Ovary (tissue), 9 donors: ENCODE results near the gene LYAR. TPM values are rescaled to one million over a fixed set of nuclear protein-coding genes. Genes with fewer than 3 reads are reported as not detected.
"Not testable (repeated sequence)": the region's sequence is repeated elsewhere in the genome, so short reads cannot be mapped to it uniquely, and the experiment has no call there.

Experiments used
- DNase-seq, 5 donors: peaks; one replicate each; pipeline ENCODE4 v3.0.0-alpha.2; 2019 to 2020
- H3K27ac ChIP-seq, 2 donors: fragments of 200-600 bp; one replicate each; pipeline versions ENCODE4 v1.5.1 to v1.8.0; 2019 to 2022
- H3K27me3 ChIP-seq: fragments of 200-600 bp; one replicate; pipeline ENCODE4 v1.8.0; 2022
- H3K36me3 ChIP-seq: fragments of 200-600 bp; sonication (generic); one replicate; pipeline ENCODE4 v1.5.1; 2019
- H3K4me1 ChIP-seq: one replicate; pipeline ENCODE4 v1.8.1; 2013; ENCODE audit warnings: mild to moderate bottlenecking, moderate library complexity; ENCODE audit not compliant: insufficient read depth
- H3K4me3 ChIP-seq: fragments of 200-600 bp; sonication (generic); one replicate; pipeline ENCODE4 v1.5.1; 2017
- H3K9me3 ChIP-seq, 2 donors: fragments of 200-600 bp in 1 of 2; sonication (generic) in 1 of 2; one replicate each; pipeline versions ENCODE4 v1.5.1 to v1.8.1; 2013 to 2019; ENCODE audit warnings: mild to moderate bottlenecking in 1 of 2, moderate library complexity in 1 of 2
- EP300 ChIP-seq: sonication (generic); formaldehyde crosslinking; IDR thresholded peaks from one replicate; pipeline ENCODE4 v1.6.1; 2017; ENCODE audit warnings: antibody characterized with exemption
- POLR2A ChIP-seq: fragments of 450-650 bp; IDR thresholded peaks from one replicate; pipeline ENCODE4 v1.6.1; 2017; ENCODE audit warnings: antibody characterized with exemption, mild to moderate bottlenecking, moderate library complexity
- WGBS, 3 donors: extraction: QIAGEN DNeasy Blood & Tissue Kit in 1 of 3; methylation state at CpG; one replicate each; pipeline versions ENCODE4 v1.1.5 to v1.1.7; 2013 to 2017; 5-methylcytosine and 5-hydroxymethylcytosine counted together
- intact Hi-C, 4 donors: fragments of 100-400 bp; cut with DNase I; formaldehyde crosslinking; loops; one replicate each; pipeline versions ENCODE4 v1.11.0 to v1.15.1; 2022 to 2023
- polyA plus RNA-seq, 2 donors: library from polyadenylated mRNA; stranded (reverse); fragments of 200-250 nt in 1 of 2; fragments of 350-450 nt in 1 of 2; fragmentation: Illumina TruSeq in 1 of 2; extraction: RNeasy Lipid Tissue Mini Kit (QIAGEN cat#74804) in 1 of 2; gene quantifications; one replicate each; pipeline ENCODE4 v1.2.3, GENCODE V29; 2013 to 2014
- total RNA-seq, 7 donors: library from RNA; depleted of rRNA in 2 of 7; stranded (reverse); fragments of >200 nt in 2 of 7; fragmentation: NEBNext Ultra II Directional in 3 of 7; extraction: Animal tissue kit (Norgen Biotek cat#: 25700) in 3 of 7; gene quantifications; one replicate each; pipeline versions ENCODE4 v1.1.0 to v1.2.4, GENCODE V29; 2016 to 2023
- TF ChIP-seq, protein P1 (sequence below), 3 donors: fragments of 450-650 bp in 2 of 3; fragments of 200-600 bp in 1 of 3; IDR thresholded peaks; one replicate each; pipeline versions ENCODE4 v1.5.1 to v1.8.0; 2016 to 2022; ENCODE audit warnings: antibody characterized with exemption in 3 of 3, mild to moderate bottlenecking in 1 of 3
- donor health status: DM: no; HTN: no; CAD: no; lungs with moderate emphysema.
- donor health status: DM: no; HTN: no; CAD: no.
- donor health status: Bipolar disorder and iron deficiency.
- donor health status: DM: yes; HTN: yes; CAD: no.
- donor health status: DM: no; HTN: no; CAD: no.
- donor health status: DM: yes; HTN: yes; CAD: no.

Gene LYAR
- total and polyA plus RNA-seq, 9 donors = 9.9 to 21.8 (median 13.1) TPM

DNA sequence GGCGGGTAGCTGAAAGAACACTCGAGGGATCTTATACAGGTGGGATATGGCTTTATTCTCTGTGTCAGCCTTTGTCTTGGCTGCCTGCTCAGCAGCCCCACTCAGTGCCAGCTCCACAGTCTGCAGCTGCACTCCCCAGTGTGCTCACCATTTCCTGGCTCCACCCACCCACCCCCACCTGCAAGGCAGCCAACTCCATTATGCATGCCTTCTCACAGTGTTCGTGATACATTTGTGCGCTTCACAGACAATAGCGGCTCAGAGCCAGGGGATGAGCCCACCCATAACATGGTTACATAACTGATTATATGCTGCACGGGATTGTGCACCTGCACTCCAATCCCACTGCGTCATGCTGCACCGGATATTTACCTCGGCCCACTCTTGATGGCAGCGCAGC, 33.2 kb downstream of the LYAR start:
- DNase-seq = peak in 1 of 5 donors; percentile 25
- no peaks in the 10 kb centered on the region for H3K36me3 ChIP-seq
- no peak overlapping the region for H3K27ac ChIP-seq
- intact Hi-C loops = loop anchor here in 3 of 4 donors (5.0 to 10.0 kb wide), 5 partner anchors 68 to 738 kb away; no protein-coding TSS in a partner anchor
- TF ChIP-seq, protein P1, sequence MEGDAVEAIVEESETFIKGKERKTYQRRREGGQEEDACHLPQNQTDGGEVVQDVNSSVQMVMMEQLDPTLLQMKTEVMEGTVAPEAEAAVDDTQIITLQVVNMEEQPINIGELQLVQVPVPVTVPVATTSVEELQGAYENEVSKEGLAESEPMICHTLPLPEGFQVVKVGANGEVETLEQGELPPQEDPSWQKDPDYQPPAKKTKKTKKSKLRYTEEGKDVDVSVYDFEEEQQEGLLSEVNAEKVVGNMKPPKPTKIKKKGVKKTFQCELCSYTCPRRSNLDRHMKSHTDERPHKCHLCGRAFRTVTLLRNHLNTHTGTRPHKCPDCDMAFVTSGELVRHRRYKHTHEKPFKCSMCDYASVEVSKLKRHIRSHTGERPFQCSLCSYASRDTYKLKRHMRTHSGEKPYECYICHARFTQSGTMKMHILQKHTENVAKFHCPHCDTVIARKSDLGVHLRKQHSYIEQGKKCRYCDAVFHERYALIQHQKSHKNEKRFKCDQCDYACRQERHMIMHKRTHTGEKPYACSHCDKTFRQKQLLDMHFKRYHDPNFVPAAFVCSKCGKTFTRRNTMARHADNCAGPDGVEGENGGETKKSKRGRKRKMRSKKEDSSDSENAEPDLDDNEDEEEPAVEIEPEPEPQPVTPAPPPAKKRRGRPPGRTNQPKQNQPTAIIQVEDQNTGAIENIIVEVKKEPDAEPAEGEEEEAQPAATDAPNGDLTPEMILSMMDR (IDR thresholded peaks at IDR 0.05) = no peak
- TF ChIP-seq EP300 (no peak), POLR2A (no peak)
- H3K27me3 ChIP-seq = no peaks in the 10 kb centered on the region
- no peak overlapping the region for H3K4me3 ChIP-seq
- no peaks in the 10 kb centered on the region for H3K9me3 ChIP-seq
- 70 to 73% (median 72%) methylated on average over 10 of the region's 10 CpGs for WGBS, 3 donors
- no peaks in the 10 kb centered on the region for H3K4me1 ChIP-seq

DNA sequence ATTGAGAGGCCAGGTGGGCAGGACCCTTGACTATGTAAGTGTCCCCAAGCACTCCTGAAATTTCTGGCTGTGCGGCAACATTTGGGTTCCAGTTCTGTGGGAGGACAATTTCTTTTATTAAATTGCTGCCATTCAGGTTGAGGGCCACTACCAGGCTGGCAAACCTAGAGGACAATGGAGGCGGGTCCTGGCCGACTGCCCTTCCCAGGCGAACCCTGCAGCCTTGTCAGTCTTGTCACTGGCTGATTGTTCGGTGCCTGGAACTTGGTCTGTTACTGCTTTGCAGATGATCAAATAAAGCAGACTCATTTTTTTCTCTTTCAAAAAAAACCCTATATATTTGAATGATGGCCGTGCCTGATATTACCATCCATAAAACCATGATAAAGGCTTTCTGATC, 35.3 kb downstream of the LYAR start:
- WGBS, 3 donors = 74 to 81% (median 74%) methylated on average over 6 of the region's 6 CpGs
- no peaks in the 10 kb centered on the region for H3K4me1 ChIP-seq
- intact Hi-C loops = loop anchor here in 3 of 4 donors (5.0 to 10.0 kb wide), 5 partner anchors 70 to 740 kb away; no protein-coding TSS in a partner anchor
- no peak overlapping the region for H3K27ac ChIP-seq
- TF ChIP-seq POLR2A (no peak), EP300 (no peak)
- TF ChIP-seq, protein P1 (IDR thresholded peaks at IDR 0.05) = no peak
- DNase-seq = no peak
- H3K9me3 ChIP-seq = no peaks in the 10 kb centered on the region
- no peak overlapping the region for H3K4me3 ChIP-seq
- no peaks in the 10 kb centered on the region for H3K27me3 ChIP-seq
- no peaks in the 10 kb centered on the region for H3K36me3 ChIP-seq

DNA sequence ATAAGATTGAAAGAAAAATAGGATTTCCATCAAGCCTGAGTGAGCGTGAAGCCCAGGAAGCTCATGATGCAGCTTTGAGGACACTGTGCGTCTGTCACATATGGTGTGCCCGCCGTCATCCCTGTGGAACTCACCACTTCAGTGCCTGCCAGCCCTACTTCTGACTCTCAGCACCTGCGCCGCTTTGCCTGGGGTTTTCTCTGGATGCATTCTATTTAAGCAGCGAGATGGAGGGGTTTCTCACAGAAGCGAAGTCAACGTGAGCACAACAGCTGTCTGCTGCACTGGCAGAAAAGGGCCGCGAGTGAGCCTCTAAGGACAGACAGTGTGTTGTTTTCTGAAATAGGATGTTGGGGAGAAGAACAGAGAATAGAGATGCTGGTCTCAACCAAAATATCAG, 35.8 kb downstream of the LYAR start:
- intact Hi-C loops = loop anchor here in 3 of 4 donors (10.0 kb wide), 4 partner anchors 71 to 741 kb away; no protein-coding TSS in a partner anchor
- no peaks in the 10 kb centered on the region for H3K4me1 ChIP-seq
- TF ChIP-seq, protein P1 (IDR thresholded peaks at IDR 0.05) = no peak
- TF ChIP-seq POLR2A (no peak), EP300 (no peak)
- DNase-seq = no peak
- no peak overlapping the region for H3K27ac ChIP-seq
- no peak overlapping the region for H3K4me3 ChIP-seq
- no peaks in the 10 kb centered on the region for H3K36me3 ChIP-seq
- H3K27me3 ChIP-seq = no peaks in the 10 kb centered on the region
- 75 to 83% (median 76%) methylated on average over 11 of the region's 11 CpGs for WGBS, 3 donors
- H3K9me3 ChIP-seq = no peaks in the 10 kb centered on the region

DNA sequence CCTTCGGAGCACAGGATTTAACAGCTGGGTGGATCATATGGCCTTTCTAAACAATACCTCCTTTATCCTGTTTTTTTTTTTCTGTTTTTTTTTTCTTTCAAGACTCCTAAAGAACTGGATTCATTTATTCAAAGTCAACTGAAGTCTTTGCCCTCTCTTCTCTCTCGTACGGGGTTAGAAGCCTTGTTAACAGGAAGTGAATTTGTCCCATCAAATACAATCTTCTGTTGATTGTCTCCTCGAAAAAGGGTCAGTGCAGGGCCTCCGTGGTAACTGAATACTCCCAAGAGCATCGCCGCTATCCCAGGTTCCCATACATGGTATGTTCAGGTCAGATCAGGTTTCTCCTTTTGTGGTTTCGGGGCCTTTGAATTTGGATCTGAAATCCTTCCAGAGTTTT, 40.1 kb downstream of the LYAR start:
- Histone ChIP-seq H3K27ac (no peak overlapping the region), H3K36me3 (no peaks in the 10 kb centered on the region), H3K27me3 (no peaks in the 10 kb centered on the region), H3K4me3 (no peak overlapping the region), H3K9me3 (no peaks in the 10 kb centered on the region), H3K4me1 (peaks cover 9% of the 10 kb centered on the region)
- WGBS, 3 donors = 86 to 89% (median 88%) methylated on average over 8 of the region's 8 CpGs
- DNase-seq = no peak
- intact Hi-C loops = loop anchor here in 3 of 4 donors (10.0 kb wide), 4 partner anchors 75 to 745 kb away; no protein-coding TSS in a partner anchor
- TF ChIP-seq POLR2A = no peak
- TF ChIP-seq EP300 = no peak
- TF ChIP-seq, protein P1 (IDR thresholded peaks at IDR 0.05) = no peak

DNA sequence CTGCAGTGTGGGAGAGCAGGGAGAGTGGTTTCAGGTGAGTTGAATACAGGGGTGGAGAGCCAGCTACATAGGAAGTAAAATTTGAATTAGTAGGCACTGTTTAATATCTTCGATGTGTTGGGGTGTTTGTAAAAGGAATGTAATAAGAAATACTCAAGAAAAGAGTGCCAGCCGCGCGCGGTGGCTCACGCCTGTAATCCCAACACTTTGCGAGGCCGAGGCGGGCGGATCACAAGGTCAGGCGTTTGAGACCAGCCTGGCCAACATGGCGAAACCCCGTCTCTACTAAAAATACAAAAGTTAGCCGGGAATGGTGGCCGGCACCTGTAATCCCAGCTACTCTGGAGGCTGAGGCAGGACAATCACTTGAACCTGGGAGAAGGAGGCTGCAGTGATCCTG, 40.6 kb downstream of the LYAR start:
- H3K27me3 ChIP-seq, H3K36me3 ChIP-seq, H3K4me3 ChIP-seq, H3K9me3 ChIP-seq, H3K4me1 ChIP-seq, intact Hi-C loops, H3K27ac ChIP-seq: not testable (repeated sequence)
- peak in 1 of 5 donors; percentile 26 for DNase-seq
- 90 to 94% (median 90%) methylated on average over 15 of the region's 15 CpGs for WGBS, 3 donors
